Measurements from ENCODE around the gene COL5A1.

COL5A1 gene

GRCh38 chr9:134662143-134662876 lies 20.7 kb downstream of the COL5A1 start (continued):
- TF ChIP-seq, protein P1, sequence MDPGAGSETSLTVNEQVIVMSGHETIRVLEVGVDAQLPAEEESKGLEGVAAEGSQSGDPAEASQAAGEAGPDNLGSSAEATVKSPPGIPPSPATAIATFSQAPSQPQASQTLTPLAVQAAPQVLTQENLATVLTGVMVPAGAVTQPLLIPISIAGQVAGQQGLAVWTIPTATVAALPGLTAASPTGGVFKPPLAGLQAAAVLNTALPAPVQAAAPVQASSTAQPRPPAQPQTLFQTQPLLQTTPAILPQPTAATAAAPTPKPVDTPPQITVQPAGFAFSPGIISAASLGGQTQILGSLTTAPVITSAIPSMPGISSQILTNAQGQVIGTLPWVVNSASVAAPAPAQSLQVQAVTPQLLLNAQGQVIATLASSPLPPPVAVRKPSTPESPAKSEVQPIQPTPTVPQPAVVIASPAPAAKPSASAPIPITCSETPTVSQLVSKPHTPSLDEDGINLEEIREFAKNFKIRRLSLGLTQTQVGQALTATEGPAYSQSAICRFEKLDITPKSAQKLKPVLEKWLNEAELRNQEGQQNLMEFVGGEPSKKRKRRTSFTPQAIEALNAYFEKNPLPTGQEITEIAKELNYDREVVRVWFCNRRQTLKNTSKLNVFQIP (CRISPR knock-in tag; IDR thresholded peaks at IDR 0.05; ENCODE audit: borderline replicate concordance, low read depth): no peak
- no peak for TF ChIP-seq ARNTL (CRISPR knock-in tag; IDR thresholded peaks at IDR 0.05; ENCODE audit: borderline replicate concordance, low read depth)
- TF ChIP-seq PPARA (CRISPR knock-in tag; IDR thresholded peaks at IDR 0.05; ENCODE audit: borderline replicate concordance): no peak
- TF ChIP-seq TCF4 (CRISPR knock-in tag; IDR thresholded peaks at IDR 0.05; ENCODE audit: borderline replicate concordance): peak; percentile 91
- no peak for TF ChIP-seq BACH2 (CRISPR knock-in tag; IDR thresholded peaks at IDR 0.05; ENCODE audit: borderline replicate concordance)

DNA sequence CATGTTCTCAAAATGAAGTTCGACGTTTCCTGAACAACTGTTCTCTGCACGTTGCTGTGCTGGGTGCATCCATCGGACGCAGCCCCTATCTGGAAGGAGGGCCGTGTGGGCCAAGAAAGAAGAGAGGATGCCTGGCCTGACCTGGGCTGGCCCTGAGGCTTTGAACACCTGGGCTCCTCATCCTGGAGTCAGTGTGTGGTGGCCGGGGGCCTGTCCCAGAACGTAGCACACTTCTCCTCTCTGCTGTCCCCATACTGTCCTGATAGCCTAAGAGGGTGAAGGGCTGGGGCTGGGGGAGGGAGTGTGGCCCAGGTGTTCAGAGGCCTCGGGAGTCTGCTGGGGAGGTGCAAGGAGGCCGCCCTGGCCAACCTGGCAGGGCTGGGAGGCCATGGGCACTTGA lies 21.5 kb downstream of the COL5A1 start:
- TF ChIP-seq ZNF565 (CRISPR knock-in tag; conservative IDR thresholded peaks at IDR 0.05; ENCODE audit: low read depth) (no peak), ESRRG (CRISPR knock-in tag; IDR thresholded peaks at IDR 0.05) (no peak), OSR1 (CRISPR knock-in tag; IDR thresholded peaks at IDR 0.05) (no peak)
- TF ChIP-seq, protein P1 (CRISPR knock-in tag; IDR thresholded peaks at IDR 0.05; ENCODE audit: borderline replicate concordance, low read depth): no peak
- TF ChIP-seq, protein P2, sequence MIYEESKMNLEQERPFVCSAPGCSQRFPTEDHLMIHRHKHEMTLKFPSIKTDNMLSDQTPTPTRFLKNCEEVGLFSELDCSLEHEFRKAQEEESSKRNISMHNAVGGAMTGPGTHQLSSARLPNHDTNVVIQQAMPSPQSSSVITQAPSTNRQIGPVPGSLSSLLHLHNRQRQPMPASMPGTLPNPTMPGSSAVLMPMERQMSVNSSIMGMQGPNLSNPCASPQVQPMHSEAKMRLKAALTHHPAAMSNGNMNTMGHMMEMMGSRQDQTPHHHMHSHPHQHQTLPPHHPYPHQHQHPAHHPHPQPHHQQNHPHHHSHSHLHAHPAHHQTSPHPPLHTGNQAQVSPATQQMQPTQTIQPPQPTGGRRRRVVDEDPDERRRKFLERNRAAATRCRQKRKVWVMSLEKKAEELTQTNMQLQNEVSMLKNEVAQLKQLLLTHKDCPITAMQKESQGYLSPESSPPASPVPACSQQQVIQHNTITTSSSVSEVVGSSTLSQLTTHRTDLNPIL (CRISPR knock-in tag; IDR thresholded peaks at IDR 0.05; ENCODE audit: low read depth): no peak

GRCh38 chr9:134663753-134664415 lies 22.3 kb downstream of the COL5A1 start:
- no peak for ATAC-seq
- TF ChIP-seq ESRRG (CRISPR knock-in tag; IDR thresholded peaks at IDR 0.05): no peak
- TF ChIP-seq ZNF565 (CRISPR knock-in tag; conservative IDR thresholded peaks at IDR 0.05; ENCODE audit: low read depth): no peak
- TF ChIP-seq, protein P1 (CRISPR knock-in tag; IDR thresholded peaks at IDR 0.05; ENCODE audit: borderline replicate concordance, low read depth): no peak
- TF ChIP-seq PPARA (CRISPR knock-in tag; IDR thresholded peaks at IDR 0.05; ENCODE audit: borderline replicate concordance): no peak
- TF ChIP-seq SNAI2 (CRISPR knock-in tag; IDR thresholded peaks at IDR 0.05): no peak
- no peak for TF ChIP-seq GLIS3 (CRISPR knock-in tag; IDR thresholded peaks at IDR 0.05)
- TF ChIP-seq, protein P3, sequence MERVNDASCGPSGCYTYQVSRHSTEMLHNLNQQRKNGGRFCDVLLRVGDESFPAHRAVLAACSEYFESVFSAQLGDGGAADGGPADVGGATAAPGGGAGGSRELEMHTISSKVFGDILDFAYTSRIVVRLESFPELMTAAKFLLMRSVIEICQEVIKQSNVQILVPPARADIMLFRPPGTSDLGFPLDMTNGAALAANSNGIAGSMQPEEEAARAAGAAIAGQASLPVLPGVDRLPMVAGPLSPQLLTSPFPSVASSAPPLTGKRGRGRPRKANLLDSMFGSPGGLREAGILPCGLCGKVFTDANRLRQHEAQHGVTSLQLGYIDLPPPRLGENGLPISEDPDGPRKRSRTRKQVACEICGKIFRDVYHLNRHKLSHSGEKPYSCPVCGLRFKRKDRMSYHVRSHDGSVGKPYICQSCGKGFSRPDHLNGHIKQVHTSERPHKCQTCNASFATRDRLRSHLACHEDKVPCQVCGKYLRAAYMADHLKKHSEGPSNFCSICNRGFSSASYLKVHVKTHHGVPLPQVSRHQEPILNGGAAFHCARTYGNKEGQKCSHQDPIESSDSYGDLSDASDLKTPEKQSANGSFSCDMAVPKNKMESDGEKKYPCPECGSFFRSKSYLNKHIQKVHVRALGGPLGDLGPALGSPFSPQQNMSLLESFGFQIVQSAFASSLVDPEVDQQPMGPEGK (CRISPR knock-in tag; IDR thresholded peaks at IDR 0.05; ENCODE audit: borderline replicate concordance): no peak
- TF ChIP-seq ZNF70 (CRISPR knock-in tag; IDR thresholded peaks at IDR 0.05): no peak
- no peak for TF ChIP-seq CSDC2 (CRISPR knock-in tag; IDR thresholded peaks at IDR 0.05)
- no peak for TF ChIP-seq ZFP30 (CRISPR knock-in tag; IDR thresholded peaks at IDR 0.05)
- no peak for TF ChIP-seq RARB (CRISPR knock-in tag; IDR thresholded peaks at IDR 0.05)
- TF ChIP-seq TCF4 (CRISPR knock-in tag; IDR thresholded peaks at IDR 0.05; ENCODE audit: borderline replicate concordance): no peak
- no peak for TF ChIP-seq ZNF8 (CRISPR knock-in tag; IDR thresholded peaks at IDR 0.05)
- no peak for TF ChIP-seq TSHZ2 (CRISPR knock-in tag; IDR thresholded peaks at IDR 0.05)
- TF ChIP-seq ARNTL (CRISPR knock-in tag; IDR thresholded peaks at IDR 0.05; ENCODE audit: borderline replicate concordance, low read depth): no peak
- TF ChIP-seq ZFP3 (CRISPR knock-in tag; IDR thresholded peaks at IDR 0.05): no peak
- no peak for TF ChIP-seq CSRNP3 (CRISPR knock-in tag; IDR thresholded peaks at IDR 0.05)
- no peak for TF ChIP-seq ISL1 (CRISPR knock-in tag; IDR thresholded peaks at IDR 0.05)
- TF ChIP-seq BACH2 (CRISPR knock-in tag; IDR thresholded peaks at IDR 0.05; ENCODE audit: borderline replicate concordance): no peak
- TF ChIP-seq TOX (CRISPR knock-in tag; IDR thresholded peaks at IDR 0.05; ENCODE audit: borderline replicate concordance): no peak

More for the DNA sequence above, 21.5 kb downstream of the COL5A1 start:
- ATAC-seq: no peak

All from SK-N-SH treated with all-trans-retinoic acid at 6 μM for 48 hours (cell line).